ENCODE results near the gene MACROD2. TPM values are rescaled to one million over a fixed set of nuclear protein-coding genes. Genes with fewer than 3 reads are reported as not detected.

The MACROD2 gene
- polyA plus RNA-seq, 5 donors = 5.3 to 8.3 (median 8.1) TPM

- peak; percentile 36 to 50 for DNase-seq
Measured at GRCh38 chr20:14055127-14055742, 59.9 kb downstream of the MACROD2 start.

GRCh38 chr20:14062171-14062570 lies 66.9 kb downstream of the MACROD2 start:
- DNase-seq = no peak

- DNase-seq = no peak
Measured at GRCh38 chr20:14062786-14063185, 67.5 kb downstream of the MACROD2 start.

DNA sequence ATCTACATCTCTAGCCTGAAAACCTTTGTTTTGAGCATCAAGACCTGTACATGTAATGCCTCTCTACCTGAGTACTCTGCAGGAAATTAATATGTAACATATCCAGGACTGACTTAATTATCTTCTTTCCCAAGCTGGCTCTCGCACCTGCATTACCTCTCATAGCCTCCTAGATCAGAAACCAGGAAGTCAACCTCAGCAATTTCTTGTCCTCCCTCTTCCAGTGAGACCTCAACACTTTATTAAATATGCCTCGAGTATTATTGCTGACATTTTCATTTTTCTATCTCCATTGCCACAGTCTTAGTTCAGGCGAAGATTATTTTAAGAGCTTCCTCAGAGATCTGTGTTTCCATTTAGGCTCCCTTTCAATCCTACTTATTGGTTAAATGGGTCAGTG lies 69.0 kb downstream of the MACROD2 start:
- DNase-seq = no peak

DNA sequence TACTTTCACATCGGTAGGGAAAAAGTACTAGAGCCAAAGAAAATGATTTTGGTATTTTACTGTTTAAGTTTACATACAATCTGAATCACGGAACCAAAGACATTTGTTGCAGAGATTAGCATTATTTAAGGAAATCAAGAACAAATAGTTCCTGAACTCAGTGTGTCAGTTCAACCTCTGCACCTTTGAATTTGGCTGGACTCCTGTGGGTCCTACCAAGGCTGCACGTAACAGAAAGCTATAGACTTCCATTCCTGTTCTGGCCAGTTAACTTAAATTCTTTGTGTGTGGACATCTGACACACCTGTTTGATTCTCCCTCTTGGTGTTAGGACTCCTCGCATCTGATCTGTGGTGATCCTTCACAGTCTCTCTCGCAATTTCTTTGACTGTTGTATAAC lies 69.6 kb downstream of the MACROD2 start:
- no peak for DNase-seq

DNA sequence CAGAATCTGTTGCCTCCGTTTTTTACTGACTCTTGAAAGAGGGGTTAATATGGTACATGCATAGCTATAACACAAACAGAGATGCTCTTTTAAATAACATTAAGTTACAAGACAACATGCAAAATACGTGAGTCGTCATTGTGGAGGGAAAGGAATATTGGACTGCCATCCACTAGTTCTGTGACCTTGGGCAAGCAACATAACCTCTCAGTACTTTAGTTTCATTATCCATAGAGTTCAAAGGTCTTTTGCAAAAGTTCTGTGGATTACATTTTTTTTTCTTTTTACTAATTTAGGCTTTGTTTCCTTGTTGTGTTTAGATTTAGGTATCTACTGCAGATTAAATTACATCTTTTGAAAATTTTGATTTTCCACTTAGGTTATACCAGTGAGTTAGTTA lies 70.5 kb downstream of the MACROD2 start:
- no peak for DNase-seq

GRCh38 chr20:14067603-14068002 lies 72.3 kb downstream of the MACROD2 start:
- no peak for DNase-seq

DNA sequence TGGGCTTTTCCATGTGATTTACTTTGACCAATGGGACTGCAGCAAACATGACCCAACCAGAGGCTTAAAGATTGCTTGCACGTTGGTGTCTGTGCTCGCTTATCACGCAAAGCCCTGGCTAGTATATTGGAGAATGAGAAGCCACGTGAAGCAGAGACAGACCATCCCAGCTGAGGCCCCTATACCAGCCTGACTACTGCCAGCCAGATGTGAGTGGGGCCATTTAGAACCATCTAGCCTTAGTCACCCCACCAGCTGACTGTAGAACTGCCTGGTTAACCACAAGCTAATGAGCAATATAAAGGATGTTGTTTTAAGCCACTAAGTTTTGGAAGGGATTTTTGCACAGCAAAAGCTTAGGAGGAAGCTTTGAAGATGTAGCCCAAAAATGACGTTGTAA lies 74.5 kb downstream of the MACROD2 start:
- no peak for DNase-seq

GRCh38 chr20:14093652-14094051 lies 98.3 kb downstream of the MACROD2 start:
- DNase-seq = peak; percentile 40 to 49

GRCh38 chr20:14098261-14098660 lies 102.9 kb downstream of the MACROD2 start:
- DNase-seq = no peak

GRCh38 chr20:14113416-14113815 lies 118.1 kb downstream of the MACROD2 start:
- DNase-seq = no peak

- DNase-seq = no peak
Measured at GRCh38 chr20:14114065-14114704, 118.9 kb downstream of the MACROD2 start.

DNA sequence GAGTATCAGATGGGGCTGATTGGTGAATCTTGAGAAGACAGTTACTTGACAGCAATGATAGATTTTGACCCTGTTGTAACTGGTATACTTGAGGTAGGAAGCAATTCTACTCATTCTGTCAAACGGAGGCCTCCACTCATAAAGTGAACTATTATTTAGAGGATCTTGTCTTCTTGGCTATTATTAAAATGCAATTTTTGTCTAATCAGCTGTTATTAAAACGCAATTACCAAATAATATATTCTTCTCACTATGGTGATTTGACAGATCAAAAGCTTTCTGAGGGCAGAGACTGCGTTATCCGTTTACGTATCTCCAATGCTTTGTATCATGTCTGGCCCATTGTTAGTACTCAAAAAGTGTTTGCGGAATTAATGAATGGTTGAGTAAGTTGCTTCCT lies 120.7 kb downstream of the MACROD2 start:
- DNase-seq = no peak

- no peak for DNase-seq
Measured at GRCh38 chr20:14117768-14118167, 122.5 kb downstream of the MACROD2 start.

GRCh38 chr20:14126856-14127255 lies 131.5 kb downstream of the MACROD2 start:
- no peak for DNase-seq

- DNase-seq = no peak
Measured at GRCh38 chr20:14127514-14128223, 132.4 kb downstream of the MACROD2 start.

- DNase-seq = no peak
Measured at GRCh38 chr20:14134004-14134403, 138.7 kb downstream of the MACROD2 start.

GRCh38 chr20:14142171-14142570 lies 146.9 kb downstream of the MACROD2 start:
- DNase-seq = peak; percentile 10 to 26

DNA sequence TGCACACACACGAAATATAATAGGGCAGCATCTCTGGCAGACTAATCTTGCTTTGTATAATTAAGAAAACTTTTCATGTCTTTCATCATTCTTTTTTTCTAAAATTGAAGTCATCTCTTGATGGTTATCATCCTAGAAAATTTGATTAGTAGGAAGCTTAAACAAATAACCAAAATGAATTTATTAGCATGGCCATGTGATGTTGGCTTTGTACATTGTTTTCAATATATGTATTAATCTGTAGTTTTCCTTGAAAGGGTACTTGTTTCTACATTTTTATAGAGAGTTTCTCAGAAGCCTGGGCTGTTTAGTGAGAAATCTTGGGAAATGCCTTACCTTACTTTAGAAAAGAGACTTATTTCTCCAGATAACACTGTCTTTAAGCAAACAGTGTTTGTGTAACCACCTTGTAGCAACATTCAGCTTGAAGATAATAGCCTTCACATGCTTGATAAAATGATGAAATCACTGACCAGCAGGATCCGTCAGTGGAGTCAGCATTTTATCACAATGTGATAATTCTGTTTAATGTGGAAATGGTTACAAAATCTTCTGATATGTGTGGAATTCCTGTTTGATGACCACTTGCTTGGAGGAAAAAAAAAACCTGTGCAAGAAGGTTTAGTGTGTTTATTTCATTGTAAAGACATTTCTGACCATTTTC lies 147.8 kb downstream of the MACROD2 start:
- DNase-seq = no peak

- no peak for DNase-seq
Measured at GRCh38 chr20:14148042-14148441, 152.7 kb downstream of the MACROD2 start.

DNA sequence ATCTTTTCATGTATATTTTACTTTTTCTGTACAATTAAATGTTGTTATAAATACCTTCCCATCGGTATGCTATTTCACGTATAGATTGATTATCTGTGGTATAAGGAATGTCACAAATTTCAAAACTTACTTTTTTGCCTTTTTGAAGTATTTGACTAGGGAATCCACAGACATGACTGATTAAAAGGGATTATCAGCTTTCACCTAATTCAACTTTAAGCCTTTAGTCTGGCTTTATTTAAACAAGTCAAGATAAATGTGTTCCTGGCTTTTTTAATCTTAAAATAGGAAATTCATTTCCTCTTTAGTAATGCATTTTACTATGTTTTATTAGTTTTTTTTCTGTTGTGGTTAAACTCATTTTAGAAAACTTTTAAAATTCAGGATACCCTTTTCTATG lies 160.0 kb downstream of the MACROD2 start:
- no peak for DNase-seq

DNA sequence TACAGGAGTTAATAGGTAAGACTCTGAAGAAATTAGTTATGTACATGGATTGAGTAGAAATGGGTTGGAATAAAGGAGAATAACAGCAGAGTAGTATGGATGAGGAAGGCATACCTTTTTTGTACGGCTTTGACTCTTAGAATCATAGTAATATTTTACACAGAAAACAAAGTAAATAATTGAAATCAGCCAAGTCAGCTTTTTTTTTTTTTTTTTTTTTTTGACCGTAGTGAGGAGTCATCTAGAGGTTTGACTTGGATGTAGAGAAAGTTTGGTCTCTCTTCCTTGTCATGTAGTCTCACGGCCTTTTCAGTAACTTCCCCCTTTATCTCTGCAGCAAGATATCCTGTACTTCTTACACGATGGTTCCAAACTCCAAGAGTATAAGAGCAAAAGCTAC lies 183.2 kb downstream of the MACROD2 start:
- DNase-seq = no peak

DNA sequence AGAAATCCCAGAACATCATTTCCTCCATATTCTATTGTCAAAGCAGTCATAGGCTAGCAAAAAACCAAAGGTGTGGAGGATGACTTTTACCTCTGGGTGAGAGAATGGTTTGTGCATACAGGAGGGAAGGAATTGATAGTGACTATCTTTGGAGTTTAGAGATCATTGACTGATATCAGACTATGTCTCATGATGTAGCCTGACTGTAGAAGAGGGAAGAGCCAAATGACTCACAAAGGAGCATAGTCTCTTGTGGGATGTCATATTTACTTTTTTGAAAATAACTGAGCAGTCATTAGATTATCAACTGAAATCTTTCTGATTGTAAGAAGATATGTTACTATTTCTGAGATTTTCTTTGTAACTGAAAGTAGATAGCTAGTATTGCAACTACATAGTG lies 183.6 kb downstream of the MACROD2 start:
- DNase-seq = no peak
